Medulla oblongata (tissue), 1 donor: Measurements from ENCODE around the gene RPS15.
"Not testable (repeated sequence)": the region's sequence is repeated elsewhere in the genome, so short reads cannot be mapped to it uniquely, and the experiment has no call there.

Source experiments
- DNase-seq: peaks from one replicate; pipeline ENCODE4 v3.0.0-alpha.2; 2015; ENCODE audit errors: extremely low spot score

The RPS15 gene

GRCh38 chr19:1420085-1420484, 18.1 kb upstream of the RPS15 start:
- DNase-seq, result not testable (repeated sequence)

GRCh38 chr19:1420590-1420989, 17.6 kb upstream of the RPS15 start:
- DNase-seq, result no peak

GRCh38 chr19:1421218-1421957, 16.8 kb upstream of the RPS15 start:
- no peak for DNase-seq

DNA sequence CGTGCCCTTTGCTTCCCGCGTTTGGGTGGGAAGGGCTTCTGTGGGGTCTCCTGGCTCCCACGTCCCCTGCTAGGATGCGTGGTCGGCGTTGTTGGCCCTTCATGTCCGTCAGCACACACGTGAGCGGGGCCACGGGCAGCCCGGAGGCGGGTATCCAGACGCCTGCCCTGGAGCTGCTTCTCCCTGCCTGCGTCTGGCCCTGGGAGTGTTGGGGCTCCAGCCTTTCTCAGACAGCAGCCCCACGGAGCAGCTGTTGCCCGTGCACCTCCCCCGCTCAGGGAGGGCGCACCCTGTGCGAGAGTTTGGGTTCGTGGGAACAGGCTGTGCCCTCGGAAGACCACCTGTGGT, 16.3 kb upstream of the RPS15 start:
- DNase-seq, result no peak

- DNase-seq, result no peak
Measured at GRCh38 chr19:1422360-1422759, 15.8 kb upstream of the RPS15 start.

DNA sequence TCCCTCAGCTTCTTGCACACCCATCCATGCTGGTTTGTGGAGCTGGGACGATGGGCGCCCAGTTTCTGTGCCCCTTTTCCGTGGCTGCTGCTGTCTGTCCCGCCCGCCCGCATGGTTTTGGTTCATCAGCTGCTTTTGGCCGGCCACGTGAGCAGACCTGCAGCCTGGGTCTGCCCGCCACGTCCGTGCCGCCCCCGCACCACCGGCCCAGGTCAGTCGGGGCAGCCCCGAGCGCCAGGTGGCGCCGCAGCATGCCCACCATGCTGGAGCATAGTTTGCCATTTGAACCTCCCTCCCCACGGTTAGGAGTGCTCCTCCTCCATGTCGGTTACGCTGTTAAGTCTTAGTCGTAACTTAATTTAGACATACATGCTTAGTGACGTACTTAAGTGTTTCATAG, 15.3 kb upstream of the RPS15 start:
- DNase-seq, result no peak

DNA sequence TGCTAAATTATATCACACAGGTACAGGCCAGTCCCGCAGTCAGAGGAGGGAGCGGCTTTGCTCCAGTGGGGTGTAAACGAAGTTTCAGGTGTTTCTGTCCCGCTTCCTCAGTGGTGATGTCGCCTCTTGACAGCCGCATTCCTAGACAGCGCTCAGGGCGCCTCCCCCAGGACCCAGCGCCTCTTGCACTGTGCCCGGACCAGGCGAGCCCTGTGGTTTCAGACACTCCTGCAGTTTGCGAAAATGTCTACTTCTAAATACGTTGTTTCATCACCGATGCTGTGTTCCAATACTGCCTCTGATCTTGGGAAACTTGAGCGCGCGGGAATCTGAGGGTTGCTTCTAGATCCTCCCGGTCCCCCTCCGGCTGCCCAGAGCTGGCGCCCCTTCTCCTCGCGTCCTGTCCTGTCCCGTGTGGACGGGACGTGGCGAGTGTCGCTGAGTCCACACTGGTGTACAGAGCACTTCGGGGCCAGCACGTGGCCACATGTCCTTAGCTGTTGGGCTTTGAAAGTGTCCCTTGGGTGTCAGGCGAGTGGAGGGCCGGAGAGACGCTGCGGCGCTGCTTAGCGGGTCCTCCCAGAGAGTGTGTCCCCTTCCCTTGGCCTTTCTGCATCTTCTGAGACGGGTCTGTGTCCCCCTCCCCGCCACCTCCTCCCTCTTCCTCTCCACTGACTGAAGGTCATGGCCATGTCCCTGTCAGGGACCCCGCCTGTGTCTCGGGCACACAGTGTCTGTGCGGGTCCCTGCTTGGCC, 14.6 kb upstream of the RPS15 start:
- DNase-seq, result no peak

- no peak for DNase-seq
Measured at GRCh38 chr19:1424192-1424955, 13.8 kb upstream of the RPS15 start.

GRCh38 chr19:1425102-1425837, 12.9 kb upstream of the RPS15 start:
- no peak for DNase-seq

- no peak for DNase-seq
Measured at GRCh38 chr19:1425902-1426301, 12.3 kb upstream of the RPS15 start.

- DNase-seq, result no peak
Measured at GRCh38 chr19:1426736-1427135, 11.5 kb upstream of the RPS15 start.

GRCh38 chr19:1427221-1427920, 10.8 kb upstream of the RPS15 start:
- DNase-seq, result no peak

DNA sequence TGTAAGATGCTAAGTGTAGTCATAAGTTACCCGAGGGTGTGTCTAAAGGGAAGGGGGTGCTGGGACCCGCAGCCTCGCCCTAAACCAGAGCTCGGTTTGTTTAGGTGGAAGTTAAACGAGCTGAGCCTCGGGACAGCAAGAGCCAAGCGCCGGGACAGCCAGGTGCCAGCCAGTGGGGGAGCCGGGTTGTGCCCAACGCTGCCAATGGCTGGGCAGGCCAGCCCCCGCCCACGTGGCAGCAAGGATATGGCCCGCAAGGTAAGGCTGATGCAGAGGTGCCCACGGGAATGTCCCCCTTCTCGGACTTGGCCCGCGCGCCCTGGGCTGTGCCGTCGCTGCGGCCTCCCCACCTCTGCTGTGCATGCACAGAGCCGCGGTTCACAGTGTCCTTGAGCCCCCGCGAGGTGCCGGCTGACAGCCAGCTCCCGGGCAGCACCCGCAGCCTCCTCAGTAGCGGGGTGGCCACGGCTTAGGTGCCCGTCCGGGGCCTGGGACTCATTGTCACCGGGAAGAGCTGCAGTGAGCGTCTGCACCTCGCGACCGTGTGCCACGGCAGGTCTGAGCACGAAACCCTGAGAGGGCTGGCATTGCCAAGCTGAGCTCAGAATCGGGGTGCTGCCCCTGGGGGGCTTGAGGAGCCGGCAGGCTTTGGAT, 9.3 kb upstream of the RPS15 start:
- no peak for DNase-seq

DNA sequence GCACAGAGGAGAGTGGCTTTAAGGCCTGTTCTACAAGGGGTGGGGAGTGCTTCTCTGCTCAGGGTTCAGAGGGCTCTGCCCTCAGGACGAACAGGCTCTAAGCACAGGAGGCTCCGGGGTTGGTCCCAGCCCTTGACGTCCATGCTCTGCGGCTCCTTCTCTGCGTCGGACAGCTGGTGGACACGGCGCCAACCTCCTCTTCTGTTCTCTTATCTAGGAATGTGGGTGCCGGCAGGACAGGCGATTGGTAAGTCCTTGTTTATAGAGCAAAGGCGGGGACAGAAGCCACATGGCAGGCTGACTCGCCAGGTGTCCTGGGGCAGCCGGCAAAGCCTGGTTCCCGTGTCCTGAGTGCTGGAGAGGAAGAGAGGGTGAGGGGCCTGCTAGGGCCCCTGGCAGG, 8.4 kb upstream of the RPS15 start:
- DNase-seq, result no peak

DNA sequence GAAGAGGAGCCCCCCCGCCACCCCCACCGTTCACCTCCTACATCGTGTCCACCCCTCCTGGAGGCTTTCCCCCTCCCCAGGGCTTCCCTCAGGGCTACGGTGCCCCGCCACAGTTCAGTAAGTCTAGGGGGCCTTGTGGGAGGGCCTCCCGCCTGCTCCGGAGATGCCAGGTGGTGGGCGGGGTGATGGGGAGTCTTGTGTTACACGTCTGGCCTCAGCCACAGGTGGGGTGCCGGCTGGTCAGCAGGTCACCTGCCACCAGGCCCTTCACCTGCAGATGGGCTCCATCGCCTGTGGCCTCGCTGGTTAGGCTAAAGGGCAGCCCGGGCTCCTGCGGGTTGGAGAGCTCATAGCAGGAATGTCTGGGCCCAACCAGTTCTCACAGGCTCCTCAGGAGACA, 8.0 kb upstream of the RPS15 start:
- DNase-seq, result no peak

GRCh38 chr19:1431759-1432506, 6.3 kb upstream of the RPS15 start:
- DNase-seq, result no peak

DNA sequence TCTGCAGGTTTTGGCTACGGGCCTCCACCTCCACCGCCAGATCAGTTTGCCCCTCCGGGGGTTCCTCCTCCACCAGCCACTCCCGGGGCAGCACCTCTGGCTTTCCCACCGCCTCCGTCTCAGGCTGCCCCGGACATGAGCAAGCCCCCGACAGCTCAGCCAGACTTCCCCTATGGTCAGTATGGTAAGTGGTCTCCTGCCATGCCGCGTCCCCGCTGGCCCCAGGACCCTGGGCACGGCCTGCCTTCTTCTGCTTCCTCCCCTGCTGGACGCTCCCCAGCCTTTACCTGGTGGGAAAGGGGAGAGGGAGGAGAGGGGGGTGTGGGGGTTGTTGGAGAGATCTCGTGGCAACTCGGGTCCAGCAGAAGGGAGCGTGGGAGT, 5.7 kb upstream of the RPS15 start:
- no peak for DNase-seq

GRCh38 chr19:1433119-1434039, 4.8 kb upstream of the RPS15 start:
- no peak for DNase-seq

GRCh38 chr19:1434040-1434366, 4.2 kb upstream of the RPS15 start:
- no peak for DNase-seq
